ENCODE data around the gene NDUFB6. TPM values are rescaled to one million over a fixed set of nuclear protein-coding genes. Genes with fewer than 3 reads are reported as not detected.
"Not testable (repeated sequence)": the region's sequence is repeated elsewhere in the genome, so short reads cannot be mapped to it uniquely, and the experiment has no call there.

NDUFB6 gene
- total RNA-seq, 1 donor from 2014 or later = 30.7 TPM

DNA sequence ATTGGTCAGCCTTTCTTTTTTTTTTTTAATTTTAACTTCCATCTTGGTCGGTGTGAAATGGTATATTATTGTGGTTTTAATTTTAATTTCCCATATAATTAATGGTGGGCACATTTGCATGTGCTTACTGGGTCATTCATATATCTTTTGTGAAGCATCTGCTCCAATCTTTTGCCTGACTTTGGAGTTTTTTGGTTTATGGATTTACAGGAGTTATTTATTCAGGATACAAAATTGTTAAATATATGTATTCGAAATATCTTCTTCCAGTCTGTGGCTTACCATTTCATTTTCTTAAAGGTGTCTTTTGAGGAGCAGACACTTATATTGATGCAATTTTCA lies 46.3 kb downstream of the NDUFB6 start:
- Mint-ChIP-seq H3K27ac (ENCODE audit: unreplicated experiment) (no peak overlapping the region), H3K27me3 (ENCODE audit: unreplicated experiment) (peaks cover 2% of the 10 kb centered on the region), H3K4me1 (ENCODE audit: low read depth, unreplicated experiment) (peaks cover 11% of the 10 kb centered on the region), H3K4me3 (ENCODE audit: unreplicated experiment) (peak overlapping the region; percentile 94), H3K9me3 (ENCODE audit: unreplicated experiment) (peaks cover 4% of the 10 kb centered on the region), H3K36me3 (ENCODE audit: unreplicated experiment) (peaks cover 8% of the 10 kb centered on the region)
- TF ChIP-seq, protein P1, sequence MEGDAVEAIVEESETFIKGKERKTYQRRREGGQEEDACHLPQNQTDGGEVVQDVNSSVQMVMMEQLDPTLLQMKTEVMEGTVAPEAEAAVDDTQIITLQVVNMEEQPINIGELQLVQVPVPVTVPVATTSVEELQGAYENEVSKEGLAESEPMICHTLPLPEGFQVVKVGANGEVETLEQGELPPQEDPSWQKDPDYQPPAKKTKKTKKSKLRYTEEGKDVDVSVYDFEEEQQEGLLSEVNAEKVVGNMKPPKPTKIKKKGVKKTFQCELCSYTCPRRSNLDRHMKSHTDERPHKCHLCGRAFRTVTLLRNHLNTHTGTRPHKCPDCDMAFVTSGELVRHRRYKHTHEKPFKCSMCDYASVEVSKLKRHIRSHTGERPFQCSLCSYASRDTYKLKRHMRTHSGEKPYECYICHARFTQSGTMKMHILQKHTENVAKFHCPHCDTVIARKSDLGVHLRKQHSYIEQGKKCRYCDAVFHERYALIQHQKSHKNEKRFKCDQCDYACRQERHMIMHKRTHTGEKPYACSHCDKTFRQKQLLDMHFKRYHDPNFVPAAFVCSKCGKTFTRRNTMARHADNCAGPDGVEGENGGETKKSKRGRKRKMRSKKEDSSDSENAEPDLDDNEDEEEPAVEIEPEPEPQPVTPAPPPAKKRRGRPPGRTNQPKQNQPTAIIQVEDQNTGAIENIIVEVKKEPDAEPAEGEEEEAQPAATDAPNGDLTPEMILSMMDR (IDR thresholded peaks at IDR 0.05; ENCODE audit: partially characterized antibody, unreplicated experiment) = no peak
- no peak for DNase-seq

DNA sequence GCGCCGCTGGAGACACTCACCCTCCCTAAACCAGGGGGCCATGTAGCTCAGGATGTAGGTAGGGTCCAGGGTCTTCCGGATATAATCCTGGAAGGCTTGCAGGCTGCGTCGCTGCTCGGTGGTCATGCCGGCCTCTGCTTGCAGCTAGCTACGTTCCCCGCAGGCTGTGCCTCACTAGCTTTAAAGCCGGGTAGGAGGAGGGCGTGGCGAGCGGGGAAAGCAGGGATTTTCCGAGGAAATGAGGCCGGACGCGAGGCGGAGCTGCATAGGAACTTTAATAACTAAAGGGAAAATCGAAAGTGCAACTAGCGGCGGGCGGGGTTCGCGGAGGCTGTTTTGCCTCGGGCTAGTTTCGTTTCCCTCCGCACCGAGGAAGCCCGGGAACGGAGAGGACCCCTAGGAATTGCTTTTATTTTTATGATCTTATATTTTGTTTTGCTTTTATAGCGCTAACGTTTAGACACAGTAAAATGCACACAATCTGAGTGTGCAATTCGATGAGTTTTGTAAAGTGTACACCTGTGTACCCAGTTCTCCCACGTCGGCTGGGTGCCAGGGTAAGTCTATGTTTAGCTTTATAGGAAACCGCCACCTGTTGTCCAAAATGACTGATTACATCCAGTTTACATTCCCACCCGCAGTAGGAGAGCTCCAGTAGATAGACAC lies 46.8 kb downstream of the NDUFB6 start, which contains the start of gene RIGI:
TSS of gene RIGI (minus strand) at position 156 of the 666 bp plus-strand sequence. CDS start at position 126, 30 bp downstream.
- TF ChIP-seq, protein P1 (IDR thresholded peaks at IDR 0.05; ENCODE audit: partially characterized antibody, unreplicated experiment) = no peak
- peak; percentile 75 for DNase-seq
- Mint-ChIP-seq H3K4me1 (ENCODE audit: low read depth, unreplicated experiment) (peaks cover 11% of the 10 kb centered on the region), H3K4me3 (ENCODE audit: unreplicated experiment) (peak within 1 kb of the TSS; percentile 94), H3K27me3 (ENCODE audit: unreplicated experiment) (peaks cover 2% of the 10 kb centered on the region), H3K9me3 (ENCODE audit: unreplicated experiment) (peaks cover 4% of the 10 kb centered on the region), H3K27ac (ENCODE audit: unreplicated experiment) (peak within 1 kb of the TSS; percentile 28), H3K36me3 (ENCODE audit: unreplicated experiment) (peaks cover 6% of the 10 kb centered on the region)

DNA sequence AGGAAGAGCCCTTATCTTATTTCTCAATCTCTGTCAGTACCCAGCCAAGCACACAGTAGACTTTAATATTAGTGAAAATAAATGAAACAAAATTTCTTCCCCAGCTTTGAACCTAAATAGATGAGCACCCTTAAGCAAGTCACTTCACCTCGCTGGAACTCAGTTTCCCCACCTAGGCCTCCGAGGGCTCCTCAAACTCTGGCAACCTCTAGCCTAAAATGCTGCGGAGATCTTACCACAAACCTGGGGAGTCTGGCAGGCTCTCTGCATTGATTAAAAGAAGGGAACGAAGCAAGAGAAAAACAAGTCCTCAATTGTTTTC lies 47.3 kb downstream of the NDUFB6 start:
- H3K27ac Mint-ChIP-seq (ENCODE audit: unreplicated experiment) = no peak overlapping the region
- peaks cover 2% of the 10 kb centered on the region for H3K27me3 Mint-ChIP-seq (ENCODE audit: unreplicated experiment)
- TF ChIP-seq, protein P1 (IDR thresholded peaks at IDR 0.05; ENCODE audit: partially characterized antibody, unreplicated experiment) = no peak
- DNase-seq = no peak
- H3K9me3 Mint-ChIP-seq (ENCODE audit: unreplicated experiment) = peaks cover 4% of the 10 kb centered on the region
- peaks cover 6% of the 10 kb centered on the region for H3K36me3 Mint-ChIP-seq (ENCODE audit: unreplicated experiment)
- peak overlapping the region; percentile 94 for H3K4me3 Mint-ChIP-seq (ENCODE audit: unreplicated experiment)
- peaks cover 11% of the 10 kb centered on the region for H3K4me1 Mint-ChIP-seq (ENCODE audit: low read depth, unreplicated experiment)

DNA sequence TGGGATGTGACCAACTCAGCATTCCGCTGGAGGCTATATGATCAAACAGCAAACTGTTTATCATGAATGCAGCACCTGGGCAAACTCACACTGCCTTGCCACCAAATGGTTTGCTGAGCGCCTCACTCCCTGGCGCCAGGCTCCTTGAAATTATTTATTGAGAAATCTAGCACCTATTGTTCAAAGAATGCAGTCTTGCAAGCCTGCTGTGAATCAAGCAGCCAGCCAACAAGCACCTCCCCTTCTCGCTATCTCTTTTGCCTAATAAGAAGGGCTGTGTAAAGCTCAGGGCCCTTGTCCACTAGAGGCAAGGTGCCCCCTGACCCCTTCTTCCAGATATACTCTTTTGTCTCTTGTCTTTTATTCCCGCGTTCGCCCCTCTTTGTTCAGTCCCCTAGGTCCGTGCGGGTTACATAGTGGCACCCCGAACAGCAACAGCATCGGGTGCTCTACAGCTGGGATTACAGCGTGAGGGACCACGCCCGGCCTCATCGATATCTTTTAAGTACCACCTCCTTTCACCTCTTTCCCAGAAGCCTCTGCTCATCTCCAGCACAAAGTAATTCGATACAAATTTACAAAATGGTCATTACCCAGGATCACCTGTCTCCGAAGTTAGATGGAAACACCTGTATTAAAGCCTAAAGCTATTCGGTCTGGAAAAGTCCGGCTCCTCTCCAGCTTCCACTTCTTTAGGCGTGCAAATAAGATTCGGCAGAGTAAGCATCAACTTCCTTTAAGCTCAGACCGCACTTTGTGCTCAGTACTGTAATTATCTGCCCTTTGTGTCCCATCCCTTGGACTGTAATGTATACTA lies 47.9 kb downstream of the NDUFB6 start:
- TF ChIP-seq, protein P1 (IDR thresholded peaks at IDR 0.05; ENCODE audit: partially characterized antibody, unreplicated experiment) = no peak
- no peak for DNase-seq
- peaks cover 6% of the 10 kb centered on the region for H3K36me3 Mint-ChIP-seq (ENCODE audit: unreplicated experiment)
- peak overlapping the region; percentile 94 for H3K4me3 Mint-ChIP-seq (ENCODE audit: unreplicated experiment)
- peaks cover 4% of the 10 kb centered on the region for H3K9me3 Mint-ChIP-seq (ENCODE audit: unreplicated experiment)
- H3K27ac Mint-ChIP-seq (ENCODE audit: unreplicated experiment) = peak overlapping the region; percentile 28
- H3K27me3 Mint-ChIP-seq (ENCODE audit: unreplicated experiment) = peaks cover 2% of the 10 kb centered on the region
- peaks cover 11% of the 10 kb centered on the region for H3K4me1 Mint-ChIP-seq (ENCODE audit: low read depth, unreplicated experiment)

DNA sequence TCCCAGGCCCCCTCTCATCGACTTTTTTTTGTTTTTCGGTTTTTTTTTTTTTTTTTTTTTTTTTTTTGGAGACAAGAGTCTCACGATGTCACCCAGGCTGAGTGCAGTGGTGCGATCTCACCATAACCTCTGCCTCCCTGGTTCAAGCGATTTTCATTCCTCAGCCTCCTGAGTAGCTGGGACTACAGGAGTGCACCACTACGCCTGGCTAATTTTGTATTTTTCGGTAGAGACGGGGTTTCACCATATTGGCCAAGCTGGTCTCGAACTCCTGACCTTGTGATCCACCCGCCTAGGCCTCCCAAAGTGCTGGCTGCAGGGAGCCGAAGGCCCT lies 48.4 kb downstream of the NDUFB6 start:
- H3K9me3 Mint-ChIP-seq (ENCODE audit: unreplicated experiment); H3K36me3 Mint-ChIP-seq (ENCODE audit: unreplicated experiment); H3K4me3 Mint-ChIP-seq (ENCODE audit: unreplicated experiment); H3K27ac Mint-ChIP-seq (ENCODE audit: unreplicated experiment); H3K27me3 Mint-ChIP-seq (ENCODE audit: unreplicated experiment); DNase-seq: not testable (repeated sequence)
- peaks cover 11% of the 10 kb centered on the region for H3K4me1 Mint-ChIP-seq (ENCODE audit: low read depth, unreplicated experiment)

Measured in glutamatergic neuron (in vitro differentiated cells).